GM18505 (cell line): ENCODE results near the gene CDC16.

ENCODE experiments used
- ATAC-seq: cut with Tn5 transposase; IDR thresholded peaks from one replicate; pipeline ENCODE4 v1.9.1; 2021; ENCODE audit not compliant: unreplicated experiment
- POLR2A ChIP-seq: IDR thresholded peaks from 4 replicates; pipeline ENCODE4 v1.6.1; 2011; ENCODE audit warnings: borderline replicate concordance; ENCODE audit not compliant: insufficient read depth, insufficient read length; ENCODE audit errors: extremely low read depth

Gene CDC16

DNA sequence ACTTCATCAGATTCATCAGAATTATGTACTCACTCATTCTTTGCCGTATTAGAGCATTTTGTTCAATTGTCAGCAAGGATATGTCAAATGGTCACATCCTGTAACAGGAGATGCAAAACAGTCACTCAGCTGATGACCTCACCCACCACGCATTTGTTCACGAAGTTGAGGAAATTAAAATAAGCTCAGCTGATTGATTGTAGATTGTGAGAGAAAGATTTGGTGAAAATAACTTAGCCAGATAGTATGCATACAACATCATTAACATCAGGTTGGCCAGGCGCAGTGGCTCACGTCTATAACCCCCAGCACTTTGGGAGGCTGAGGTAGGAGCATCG is 22.6 kb upstream of the CDC16 start:
- no peak for ATAC-seq

DNA sequence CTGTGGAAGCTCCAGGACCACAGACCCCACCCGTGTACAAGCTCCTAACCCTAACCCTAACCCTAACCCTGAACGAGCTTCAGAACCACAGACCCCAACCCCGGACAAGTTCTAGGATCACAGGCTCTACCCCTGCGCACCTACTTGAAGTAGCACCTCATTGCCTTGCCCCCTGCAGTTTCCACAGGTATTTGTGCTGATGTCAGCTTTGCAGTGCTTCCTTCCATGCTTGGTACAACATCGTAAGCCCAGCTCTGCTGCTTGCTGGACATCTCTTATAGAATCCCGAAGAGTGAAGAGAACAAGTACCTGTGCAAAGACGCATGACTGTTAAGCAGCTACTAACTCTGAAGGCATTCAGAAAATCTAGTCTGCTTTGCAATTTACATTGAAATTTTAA is 20.7 kb upstream of the CDC16 start:
- ATAC-seq, result no peak
- TF ChIP-seq POLR2A, result no peak

More for the DNA sequence above, 22.6 kb upstream of the CDC16 start:
- TF ChIP-seq POLR2A, result no peak

DNA sequence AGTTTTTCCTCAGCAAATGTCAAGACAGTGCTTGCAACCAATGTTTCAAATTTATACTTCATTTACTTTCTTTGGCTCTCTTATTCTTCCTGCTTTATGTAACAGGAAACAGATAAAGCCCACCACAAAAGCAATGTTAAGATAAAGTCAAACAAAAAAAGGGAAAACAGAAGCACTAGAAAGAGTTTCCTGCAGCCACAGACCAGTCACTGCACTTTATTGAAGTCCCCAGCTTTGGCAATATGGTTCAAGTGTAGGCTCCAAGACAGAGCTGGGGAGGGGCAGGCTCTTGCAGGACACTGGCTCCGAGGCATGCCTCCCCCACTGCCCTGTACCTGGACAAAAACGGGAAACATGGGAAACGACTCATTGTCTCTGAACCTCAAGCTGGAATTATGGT is 15.3 kb upstream of the CDC16 start:
- ATAC-seq, result no peak

DNA sequence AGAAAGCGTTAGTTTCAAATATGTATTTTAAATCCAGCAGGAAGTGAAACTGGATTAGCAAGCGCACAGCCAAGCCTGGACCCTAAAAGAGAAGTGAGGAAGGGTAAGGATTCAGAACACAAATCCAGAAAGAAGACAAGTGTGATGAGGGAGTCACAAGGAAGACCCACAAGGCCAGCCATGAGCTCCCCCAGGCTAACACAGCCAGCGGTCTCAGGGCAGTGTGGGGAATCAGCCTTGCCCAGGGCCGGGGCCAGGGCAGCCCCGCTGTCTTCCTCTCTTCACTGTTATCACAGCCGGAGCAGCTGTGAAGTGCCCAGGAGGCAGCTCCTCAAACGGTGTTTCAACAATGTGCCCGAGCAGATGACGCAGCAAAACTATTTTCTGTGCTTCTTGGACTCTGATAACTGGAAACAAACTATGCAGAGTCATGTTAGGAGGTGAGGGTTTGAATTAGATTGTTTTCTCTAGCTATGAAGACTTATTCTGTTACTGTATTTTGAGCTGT is 12.2 kb upstream of the CDC16 start:
- ATAC-seq, result no peak
- no peak for TF ChIP-seq POLR2A

More for the DNA sequence above, 15.3 kb upstream of the CDC16 start:
- TF ChIP-seq POLR2A, result no peak

DNA sequence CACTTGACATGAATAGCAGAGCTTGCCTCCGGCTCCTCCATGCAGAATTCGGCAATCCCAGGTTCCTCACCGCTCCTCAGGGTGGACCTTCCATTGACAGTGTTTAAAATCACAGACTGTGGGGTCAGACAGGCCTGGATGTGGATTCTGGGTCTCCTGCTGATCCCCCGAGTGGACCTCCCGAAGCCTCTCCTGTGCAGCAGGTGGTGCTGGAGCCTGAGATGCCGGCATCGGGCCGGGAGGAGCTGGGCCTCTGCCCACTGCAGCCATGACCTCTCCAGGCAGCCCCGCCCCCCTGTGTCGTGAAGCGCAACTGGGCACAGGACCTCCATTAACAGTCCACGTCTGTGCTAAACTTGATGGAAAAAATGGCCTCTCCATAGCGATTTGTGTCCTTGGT is 10.5 kb upstream of the CDC16 start:
- no peak for ATAC-seq
- TF ChIP-seq POLR2A, result no peak

DNA sequence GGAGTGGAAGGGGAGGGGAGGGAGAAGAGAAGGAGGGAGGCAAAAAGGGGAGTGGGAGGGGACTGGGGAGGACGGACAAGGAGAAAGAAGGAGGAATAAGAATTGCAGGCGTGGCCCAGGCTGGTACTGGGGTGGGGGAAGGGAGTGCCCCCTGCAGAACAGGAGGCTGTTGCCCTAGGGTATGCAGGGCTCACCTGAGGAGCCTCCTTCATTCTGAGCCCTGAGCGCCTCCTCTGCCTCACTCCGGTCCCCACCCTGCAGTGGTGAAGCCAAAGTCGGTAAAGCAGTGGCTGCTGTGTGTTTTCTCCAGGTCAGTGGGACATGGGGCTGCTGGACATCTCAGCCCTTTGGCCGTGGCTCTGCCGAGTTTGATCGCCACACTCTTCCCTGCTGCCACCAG is 9.1 kb upstream of the CDC16 start:
- no peak for TF ChIP-seq POLR2A
- no peak for ATAC-seq

DNA sequence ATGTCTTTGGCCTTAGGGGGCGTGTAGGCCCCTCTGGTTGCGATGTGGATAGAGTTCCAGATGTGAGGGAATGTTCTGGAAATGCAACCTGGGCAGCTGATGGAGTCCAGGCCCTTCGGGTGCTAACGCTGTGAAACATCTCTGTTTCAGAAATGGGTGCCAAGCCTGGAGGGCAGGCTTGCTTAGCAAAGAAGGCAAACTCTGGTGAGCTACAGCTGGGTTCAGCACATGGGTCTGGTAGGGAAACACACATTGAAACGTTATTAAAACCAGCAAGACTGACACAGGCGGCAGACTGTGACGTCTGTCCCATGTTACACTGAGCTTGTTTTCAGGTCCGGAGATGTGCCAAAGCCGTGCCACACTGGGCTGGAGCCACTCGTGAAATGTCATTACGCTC is 8.6 kb upstream of the CDC16 start:
- no peak for TF ChIP-seq POLR2A
- no peak for ATAC-seq

DNA sequence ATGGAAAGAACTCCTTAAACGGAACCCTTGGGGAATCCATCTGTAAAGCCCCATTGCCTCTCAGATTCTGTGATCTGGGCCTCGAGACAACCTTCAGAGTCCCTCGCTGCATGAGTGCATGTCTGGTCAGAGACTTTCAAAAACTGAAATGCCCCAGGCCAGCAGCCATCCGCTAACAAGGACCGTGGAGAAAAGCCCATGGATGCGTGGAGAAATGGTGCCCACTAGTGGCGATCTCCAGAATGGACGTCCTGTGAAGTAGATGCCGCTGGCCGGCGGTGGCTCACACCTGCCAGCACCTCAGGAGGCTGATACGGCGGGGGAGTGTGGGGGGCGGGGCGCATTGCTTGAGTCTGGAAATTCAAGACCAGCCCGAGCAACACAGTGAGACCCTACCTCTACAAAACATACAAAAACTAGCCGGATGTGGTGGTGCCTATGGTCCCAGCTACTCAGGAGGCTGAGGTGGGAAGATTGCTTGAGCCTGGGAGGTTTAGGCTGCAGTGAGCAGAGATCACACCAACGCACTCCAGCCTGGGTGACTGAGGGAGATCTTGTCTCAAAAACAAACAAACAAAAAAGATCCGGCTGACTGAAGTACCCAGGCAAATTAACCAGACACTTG is 7.9 kb upstream of the CDC16 start:
- TF ChIP-seq POLR2A, result no peak
- ATAC-seq, result peak; percentile 73

DNA sequence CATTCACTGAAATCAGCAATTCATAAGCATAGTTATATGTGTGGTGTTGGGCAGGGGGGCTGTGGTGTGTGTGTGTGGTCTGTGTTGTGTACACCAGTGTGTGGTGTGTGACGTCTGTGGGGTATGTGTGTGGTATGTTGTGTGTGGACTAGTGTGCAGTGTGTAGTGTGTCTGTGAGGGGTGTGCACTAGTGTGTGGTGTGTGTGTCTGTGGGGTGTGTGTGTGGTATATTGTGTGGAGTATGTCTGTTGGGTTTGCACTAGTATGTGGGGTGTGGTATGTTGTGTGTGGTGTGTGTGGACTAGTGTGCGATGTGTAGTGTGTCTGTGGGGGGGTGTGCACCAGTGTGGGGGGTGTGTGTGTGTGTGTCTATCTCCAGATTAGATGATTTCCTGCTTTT is 7.2 kb upstream of the CDC16 start:
- ATAC-seq, result no peak
- no peak for TF ChIP-seq POLR2A

DNA sequence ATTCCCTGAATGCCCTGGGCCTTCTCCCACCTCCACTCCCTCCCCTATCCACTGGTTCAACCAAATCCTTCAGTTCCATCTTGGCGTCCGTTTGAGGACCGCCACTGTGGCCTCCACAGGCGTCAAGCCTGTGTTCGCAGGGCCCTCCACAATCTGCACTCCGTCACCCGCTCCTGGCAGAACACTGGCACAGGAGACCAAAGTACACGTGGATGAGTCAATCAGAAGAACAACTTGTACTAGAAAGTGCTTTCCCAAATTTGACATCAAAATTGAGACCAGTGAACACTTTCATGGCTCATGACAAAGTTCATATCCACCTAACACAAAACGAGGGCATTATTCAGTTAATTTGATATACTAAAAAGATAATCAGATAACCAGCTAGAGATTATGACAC is 6.5 kb upstream of the CDC16 start:
- no peak for ATAC-seq
- no peak for TF ChIP-seq POLR2A

DNA sequence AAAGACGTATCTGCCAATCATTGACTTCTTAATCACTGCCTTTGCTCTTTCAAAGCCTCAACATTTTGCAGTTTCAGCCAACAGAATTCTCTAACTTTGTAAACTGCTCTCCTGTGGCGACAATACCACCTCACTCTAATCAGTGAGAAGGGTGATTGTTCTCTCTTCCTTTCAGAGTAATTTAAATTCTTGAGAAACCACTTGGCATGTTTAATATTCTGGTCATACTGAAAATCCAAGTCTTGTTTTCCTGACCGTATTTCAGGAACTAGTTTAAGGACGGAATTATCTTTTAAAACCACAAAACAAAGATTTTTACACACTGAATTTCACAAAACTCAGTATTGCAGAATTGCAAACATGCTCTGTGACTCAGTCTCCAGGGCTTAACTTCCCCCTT is 5.2 kb upstream of the CDC16 start:
- no peak for ATAC-seq
- TF ChIP-seq POLR2A, result no peak

DNA sequence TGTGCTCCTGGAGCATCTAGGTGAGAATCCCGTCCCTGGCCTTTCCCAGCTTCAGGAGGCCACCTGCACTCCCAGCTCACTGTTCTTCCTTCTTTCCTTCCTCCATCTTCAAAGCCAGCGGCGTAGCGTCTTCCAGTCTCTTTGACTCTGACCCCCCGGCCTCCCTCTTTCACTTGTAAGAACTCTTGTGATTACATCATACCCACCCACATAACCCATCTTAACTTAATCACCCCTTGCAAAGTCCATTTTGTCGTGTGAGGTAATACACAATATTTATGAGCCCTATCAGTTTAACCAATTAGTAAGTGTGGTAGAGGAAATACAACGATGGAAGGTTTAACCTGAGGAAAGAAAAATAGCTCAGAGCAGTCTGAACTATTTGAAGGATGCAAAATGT is 4.6 kb upstream of the CDC16 start:
- no peak for TF ChIP-seq POLR2A
- ATAC-seq, result no peak

DNA sequence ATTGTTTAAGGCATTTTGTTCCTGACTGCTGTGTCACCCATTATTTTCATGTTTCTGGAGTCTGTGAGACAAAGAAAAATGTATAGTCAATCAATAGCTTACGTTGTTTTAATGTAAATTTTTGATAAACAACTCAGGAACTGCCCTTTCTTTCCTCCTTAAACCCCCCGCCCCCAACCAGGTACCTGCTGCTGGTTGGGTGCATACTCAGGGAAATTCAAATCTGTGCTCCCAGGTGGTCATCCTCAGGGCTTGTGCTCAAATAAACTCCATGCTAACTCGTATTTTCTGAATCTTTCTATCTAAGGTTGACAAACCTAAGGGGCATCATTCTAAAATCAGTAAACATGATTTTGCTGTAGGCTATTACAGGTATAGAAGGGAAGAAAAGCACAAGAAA is 4.1 kb upstream of the CDC16 start:
- ATAC-seq, result no peak
- no peak for TF ChIP-seq POLR2A

DNA sequence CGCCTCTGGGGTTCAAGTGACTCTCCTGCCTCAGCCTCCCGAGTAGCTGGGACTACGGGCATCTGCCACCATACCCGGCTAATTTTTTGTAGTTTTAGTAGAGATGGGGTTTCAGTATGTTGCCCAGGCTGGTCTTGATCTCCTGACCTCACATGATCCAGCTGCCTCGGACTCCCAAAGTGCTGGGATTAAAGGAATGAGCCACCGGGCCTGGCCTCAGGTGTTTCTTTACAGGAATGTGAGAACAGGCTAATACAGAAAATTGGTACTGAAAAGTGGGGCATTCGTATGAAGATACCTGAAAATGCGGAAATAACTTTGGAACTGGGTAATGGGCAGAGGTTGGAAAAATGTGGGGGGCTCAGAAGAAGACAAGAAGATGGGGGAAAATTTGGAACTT is 2.8 kb upstream of the CDC16 start:
- no peak for TF ChIP-seq POLR2A
- no peak for ATAC-seq

DNA sequence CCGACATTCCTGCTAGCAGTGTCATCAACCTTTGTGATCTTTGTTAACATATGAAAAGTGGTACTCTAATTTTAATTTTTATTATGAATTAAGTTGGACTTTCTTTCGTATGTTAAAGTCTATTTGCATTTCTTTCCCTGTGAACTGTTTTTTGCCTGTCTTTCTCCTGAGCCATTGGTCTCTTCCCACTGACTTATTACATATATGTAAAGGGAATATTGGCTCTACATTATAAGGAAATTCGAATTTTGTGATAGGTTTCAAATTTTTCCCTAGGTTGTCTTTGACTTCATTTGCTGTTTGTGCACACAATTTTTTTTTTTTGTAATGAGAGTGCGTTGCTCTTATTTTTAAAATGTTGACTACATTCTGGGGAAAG is 442 bp upstream of the CDC16 start:
- no peak for TF ChIP-seq POLR2A
- no peak for ATAC-seq
